Measurements from ENCODE around the gene RPL39L.

- TF ChIP-seq POLR2A (IDR thresholded peaks at IDR 0.05; ENCODE audit: low read length) (no peak), GATA1 (IDR thresholded peaks at IDR 0.05; ENCODE audit: low read depth, low read length) (no peak)
Measured at GRCh38 chr3:187076297-187076696, 63.0 kb downstream of the RPL39L start.
